DMS153 treated with DMSO at 0.1 percent for 48 hours (cell line): ENCODE data around the gene TIPARP.

Experiments
- DNase-seq: peaks from one replicate; lab custom pipeline; 2025; ENCODE audit not compliant: unreplicated experiment; lab: John Stamatoyannopoulos, UW

The TIPARP gene

GRCh38 chr3:156675830-156676767 lies 1.7 kb downstream of the TIPARP start:
- peak; percentile 61 for DNase-seq

- no peak for DNase-seq
Observed at GRCh38 chr3:156676768-156677479, 2.5 kb downstream of the TIPARP start.

- DNase-seq = no peak
Observed at GRCh38 chr3:156677536-156677935, 3.1 kb downstream of the TIPARP start.

- DNase-seq = no peak
Observed at GRCh38 chr3:156678197-156678596, 3.8 kb downstream of the TIPARP start.

- no peak for DNase-seq
Observed at GRCh38 chr3:156680243-156680914, 6.0 kb downstream of the TIPARP start.

- DNase-seq = peak; percentile 98
Observed at GRCh38 chr3:156681002-156681401, 6.6 kb downstream of the TIPARP start.

GRCh38 chr3:156682501-156682900 lies 8.1 kb downstream of the TIPARP start:
- no peak for DNase-seq

- DNase-seq = no peak
Observed at GRCh38 chr3:156682963-156683362, 8.6 kb downstream of the TIPARP start.

- DNase-seq = no peak
Observed at GRCh38 chr3:156685198-156685597, 10.8 kb downstream of the TIPARP start.

GRCh38 chr3:156685752-156686151 lies 11.4 kb downstream of the TIPARP start:
- DNase-seq = no peak

GRCh38 chr3:156687023-156687422 lies 12.6 kb downstream of the TIPARP start:
- no peak for DNase-seq

- DNase-seq = peak; percentile 58
Observed at GRCh38 chr3:156688632-156689452, 14.5 kb downstream of the TIPARP start.

GRCh38 chr3:156689608-156690007 lies 15.2 kb downstream of the TIPARP start:
- DNase-seq = no peak

- no peak for DNase-seq
Observed at GRCh38 chr3:156691920-156692319, 17.5 kb downstream of the TIPARP start.

GRCh38 chr3:156693166-156693565 lies 18.8 kb downstream of the TIPARP start:
- no peak for DNase-seq

GRCh38 chr3:156694536-156694935 lies 20.1 kb downstream of the TIPARP start:
- DNase-seq = no peak

- DNase-seq = no peak
Observed at GRCh38 chr3:156702367-156702766, 28.0 kb downstream of the TIPARP start.

- no peak for DNase-seq
Observed at GRCh38 chr3:156704370-156705036, 30.1 kb downstream of the TIPARP start.

- no peak for DNase-seq
Observed at GRCh38 chr3:156705761-156706616, 31.6 kb downstream of the TIPARP start.
